Measurements from ENCODE around the gene WDFY2.
"Not testable (repeated sequence)": the region's sequence is repeated elsewhere in the genome, so short reads cannot be mapped to it uniquely, and the experiment has no call there.

WDFY2 gene

GRCh38 chr13:51583875-51584730 lies at the start of gene WDFY2:
Gene WDFY2, plus strand, starts transcription at chr13:51584462. Its CDS starts 226 bp downstream, at chr13:51584688.
- peak; percentile 98 for DNase-seq

GRCh38 chr13:51538591-51539179 lies 45.6 kb upstream of the WDFY2 start:
- no peak for DNase-seq

GRCh38 chr13:51539887-51540286 lies 44.4 kb upstream of the WDFY2 start:
- no peak for DNase-seq

- no peak for DNase-seq
Observed at GRCh38 chr13:51541037-51541436, 43.2 kb upstream of the WDFY2 start.

- no peak for DNase-seq
Observed at GRCh38 chr13:51541809-51542258, 42.4 kb upstream of the WDFY2 start.

- DNase-seq, result peak; percentile 3
Observed at GRCh38 chr13:51542346-51543242, 41.7 kb upstream of the WDFY2 start.

GRCh38 chr13:51545446-51545845 lies 38.8 kb upstream of the WDFY2 start:
- not testable (repeated sequence) for DNase-seq

GRCh38 chr13:51547425-51548176 lies 36.7 kb upstream of the WDFY2 start:
- no peak for DNase-seq

- DNase-seq, result no peak
Observed at GRCh38 chr13:51549050-51549449, 35.2 kb upstream of the WDFY2 start.

GRCh38 chr13:51549593-51549992 lies 34.7 kb upstream of the WDFY2 start:
- DNase-seq, result no peak

GRCh38 chr13:51550151-51550550 lies 34.1 kb upstream of the WDFY2 start:
- DNase-seq, result no peak

GRCh38 chr13:51551416-51551815 lies 32.8 kb upstream of the WDFY2 start:
- no peak for DNase-seq

GRCh38 chr13:51552027-51552426 lies 32.2 kb upstream of the WDFY2 start:
- DNase-seq, result no peak

GRCh38 chr13:51553531-51553930 lies 30.7 kb upstream of the WDFY2 start:
- DNase-seq, result no peak

GRCh38 chr13:51556740-51557139 lies 27.5 kb upstream of the WDFY2 start:
- DNase-seq, result no peak

GRCh38 chr13:51557438-51557837 lies 26.8 kb upstream of the WDFY2 start:
- no peak for DNase-seq

- DNase-seq, result no peak
Observed at GRCh38 chr13:51557875-51558612, 26.2 kb upstream of the WDFY2 start.

GRCh38 chr13:51559946-51560735 lies 24.1 kb upstream of the WDFY2 start:
- no peak for DNase-seq

- DNase-seq, result no peak
Observed at GRCh38 chr13:51562011-51562671, 22.1 kb upstream of the WDFY2 start.

- no peak for DNase-seq
Observed at GRCh38 chr13:51564252-51564651, 20.0 kb upstream of the WDFY2 start.
